K562 (cell line): ENCODE results near the gene ITPR1. TPM values are rescaled to one million over a fixed set of nuclear protein-coding genes. Genes with fewer than 3 reads are reported as not detected.
A peak's percentile ranks its signal among the peaks of the same experiment; 100 is the strongest.

Experiments used
- ATAC-seq: fragments of 200-7000 bp; cut with Tn5 transposase; 3 replicates; pipeline ENCODE4 v1.9.1; 2020; ENCODE audit warnings: moderate library complexity
- BruUV-seq: library from RNA; stranded (reverse); fragments of 400-500 nt; replicated peaks from 2 replicates; lab custom pipeline; 2021; lab: Mats Ljungman, UMichigan
- CTCF ChIA-PET: fragments of 300-600 bp; formaldehyde crosslinking; extraction: SDS; loops from one replicate; lab custom pipeline; 2021; ENCODE audit warnings: low intra/inter-chr PET ratio; lab: Yijun Ruan, JAX
- POLR2A ChIA-PET: fragments of 300-600, 350-650 bp; sonication (Branson Sonifier 250); formaldehyde crosslinking; extraction: SDS; loops from one replicate; lab custom pipeline; 2021; ENCODE audit warnings: antibody characterized with exemption, inconsistent platforms; lab: Yijun Ruan, JAX
- DNase-seq, 4 experiments: peaks; one replicate each; pipeline versions ENCODE4 v3.0.0 to v3.0.0-alpha.2; 2011 to 2018; ENCODE audit warnings: low spot score in 3 of 4, mixed read lengths in 3 of 4; ENCODE audit errors: extremely low read depth in 1 of 4
- FAIRE-seq: peaks from 2 replicates; lab custom pipeline; 2011; peaks lifted over from hg19 to GRCh38; lab: Jason Lieb, UNC
- H2AFZ ChIP-seq: 2 replicates; pipeline ENCODE4 v1.6.0; 2011; ENCODE audit warnings: low read depth, low read length, control low read depth, inconsistent platforms
- H3K27ac ChIP-seq: fragments of 200-600 bp; 3 replicates; pipeline ENCODE4 v1.8.0; 2011; ENCODE audit warnings: low read depth, mild to moderate bottlenecking, control low read depth, inconsistent platforms, low read length, moderate library complexity, mixed read lengths; ENCODE audit errors: extremely low read depth
- H3K27me3 ChIP-seq, 2 experiments: fragments of 300-600 bp in 1 of 2; 2 replicates in 1 of 2; 3 replicates in 1 of 2; pipeline versions ENCODE4 v1.6.0 to v1.8.0; 2011; ENCODE audit warnings: inconsistent platforms in 2 of 2, low read length in 2 of 2, mild to moderate bottlenecking in 1 of 2, mixed read lengths in 1 of 2, moderate library complexity in 1 of 2; ENCODE audit not compliant: control insufficient read depth in 2 of 2, insufficient read depth in 2 of 2
- H3K36me3 ChIP-seq: fragments of 300-600 bp; 3 replicates; pipeline ENCODE4 v1.8.0; 2011; ENCODE audit warnings: mild to moderate bottlenecking, low read length, inconsistent platforms; ENCODE audit not compliant: control insufficient read depth, insufficient read depth
- H3K4me1 ChIP-seq, 2 experiments: fragments of 200-600 bp in 1 of 2; replicated peaks in 1 of 2; 2 replicates in 1 of 2; 3 replicates in 1 of 2; pipeline versions ENCODE4 v1.5.1 to v1.8.0; 2011; ENCODE audit warnings: inconsistent platforms in 2 of 2, low read length in 2 of 2, mild to moderate bottlenecking in 1 of 2, mixed read lengths in 1 of 2, moderate library complexity in 1 of 2; ENCODE audit not compliant: control insufficient read depth in 2 of 2, insufficient read depth in 2 of 2
- H3K4me2 ChIP-seq: 2 replicates; pipeline ENCODE4 v1.6.1; 2011; ENCODE audit warnings: low read length, control low read depth, inconsistent platforms, mixed read lengths; ENCODE audit not compliant: insufficient read depth
- H3K4me3 ChIP-seq: fragments of 200-600 bp; sonication (generic), shearing (Covaris generic); 2 replicates; pipeline ENCODE4 v1.5.1; 2016; ENCODE audit warnings: control low read depth, inconsistent platforms
- H3K79me2 ChIP-seq: fragments of 200-600 bp; 3 replicates; pipeline ENCODE4 v1.8.0; 2011; ENCODE audit warnings: low read length, inconsistent platforms; ENCODE audit not compliant: control insufficient read depth, insufficient read depth
- H3K9ac ChIP-seq, 2 experiments: 2 replicates each; pipeline versions ENCODE4 v1.6.0 to v1.6.1; 2011; ENCODE audit warnings: low read depth in 2 of 2, low read length in 2 of 2, control low read depth in 1 of 2, inconsistent platforms in 1 of 2, mild to moderate bottlenecking in 1 of 2, mixed read lengths in 1 of 2; ENCODE audit not compliant: insufficient read depth in 1 of 2
- H3K9me1 ChIP-seq: one replicate; pipeline ENCODE4 v1.6.0; 2011; ENCODE audit warnings: inconsistent platforms, mild to moderate bottlenecking, low read length, moderate library complexity; ENCODE audit not compliant: control insufficient read depth, insufficient read depth
- H3K9me3 ChIP-seq: replicated peaks from 2 replicates; pipeline ENCODE4 v1.5.1; 2011; ENCODE audit warnings: low read depth, low read length, inconsistent platforms; ENCODE audit not compliant: control insufficient read depth, insufficient read depth
- H4K20me1 ChIP-seq: replicated peaks from 2 replicates; pipeline ENCODE4 v1.6.1; 2011; ENCODE audit warnings: low read length, inconsistent platforms, mixed read lengths; ENCODE audit not compliant: control insufficient read depth, insufficient read depth
- DNMT1 ChIP-seq: fragments of 450-650 bp; IDR thresholded peaks from 2 replicates; pipeline ENCODE4 v1.6.1; 2016; ENCODE audit warnings: antibody characterized with exemption, mild to moderate bottlenecking
- FOXM1 ChIP-seq, 2 experiments: fragments of 450-650 bp in 1 of 2; sonication (generic) in 1 of 2; formaldehyde crosslinking in 1 of 2; IDR thresholded peaks; 2 replicates each; pipeline versions ENCODE4 v1.6.1 to v1.9.0; 2017 to 2022; ENCODE audit warnings: low read depth in 2 of 2, mild to moderate bottlenecking in 2 of 2, missing genetic modification reagents in 1 of 2, moderate library complexity in 1 of 2
- GATA2 ChIP-seq: sonication (generic); formaldehyde crosslinking; IDR thresholded peaks from 2 replicates; pipeline ENCODE4 v1.4.0; 2020; ENCODE audit warnings: mild to moderate bottlenecking, missing genetic modification reagents
- KLF1 ChIP-seq: fragments of 450-650 bp; IDR thresholded peaks from 2 replicates; pipeline ENCODE4 v1.6.1; 2016; ENCODE audit warnings: missing genetic modification characterization, missing compliant biosample characterization
- MAZ ChIP-seq, 2 experiments: fragments of 450-650 bp in 1 of 2; sonication (generic) in 1 of 2; formaldehyde crosslinking; IDR thresholded peaks in 1 of 2; conservative IDR thresholded peaks in 1 of 2; 2 replicates each; pipeline versions ENCODE4 v1.4.0 to v1.5.0; 2020; ENCODE audit warnings: mild to moderate bottlenecking in 1 of 2, missing genetic modification reagents in 1 of 2
- MEF2A ChIP-seq: IDR thresholded peaks from 2 replicates; pipeline ENCODE4 v1.6.1; 2011; ENCODE audit warnings: low read depth, mild to moderate bottlenecking, low read length, moderate library complexity; ENCODE audit not compliant: control insufficient read depth
- NCOA1 ChIP-seq: fragments of 450-650 bp; IDR thresholded peaks from 2 replicates; pipeline ENCODE4 v1.6.1; 2016; ENCODE audit warnings: low read depth
- NFE2 ChIP-seq: IDR thresholded peaks from 2 replicates; pipeline ENCODE4 v1.6.1; 2014; ENCODE audit warnings: antibody characterized with exemption, low read depth
- OTX1 ChIP-seq: fragments of 450-650 bp; formaldehyde crosslinking; IDR thresholded peaks from 2 replicates; pipeline ENCODE4 v1.4.0; 2022; ENCODE audit warnings: mild to moderate bottlenecking
- PYGO2 ChIP-seq: fragments of 450-650 bp; IDR thresholded peaks from 2 replicates; pipeline ENCODE4 v1.6.1; 2016; ENCODE audit warnings: mild to moderate bottlenecking, missing genetic modification characterization, moderate library complexity, missing compliant biosample characterization
- RB1 ChIP-seq: fragments of 450-650 bp; IDR thresholded peaks from 2 replicates; pipeline ENCODE4 v1.6.1; 2017; ENCODE audit warnings: low read depth, mild to moderate bottlenecking
- RNF2 ChIP-seq: sonication (generic); IDR thresholded peaks from 2 replicates; pipeline ENCODE4 v1.6.1; 2016
- STAT5A ChIP-seq: IDR thresholded peaks from 2 replicates; pipeline ENCODE4 v1.6.1; 2012; ENCODE audit warnings: low read length, inconsistent platforms, borderline replicate concordance
- TEAD4 ChIP-seq, 2 experiments: sonication (generic) in 1 of 2; formaldehyde crosslinking in 1 of 2; IDR thresholded peaks; 2 replicates each; pipeline versions ENCODE4 v1.6.1 to v1.8.0; 2012 to 2022; ENCODE audit warnings: borderline replicate concordance in 1 of 2, inconsistent platforms in 1 of 2, low read length in 1 of 2, mild to moderate bottlenecking in 1 of 2, missing genetic modification reagents in 1 of 2
- ZC3H8 ChIP-seq: fragments of 450-650 bp; IDR thresholded peaks from 2 replicates; pipeline ENCODE4 v1.6.1; 2017
- ZNF3 ChIP-seq: fragments of 250-450 bp; sonication (Bioruptor Pico); IDR thresholded peaks from 2 replicates; pipeline ENCODE4 v1.5.0; 2021; ENCODE audit warnings: mild to moderate bottlenecking, moderate library complexity
- WGBS: fragments of 100-300 bp; shearing (Covaris generic); methylation state at CpG from one replicate; pipeline ENCODE4 v1.1.6; 2016; ENCODE audit warnings: low coverage, mixed read lengths; ENCODE audit not compliant: insufficient coverage; ENCODE audit errors: missing lambda C conversion rate; 5-methylcytosine and 5-hydroxymethylcytosine counted together
- in situ Hi-C: fragments of 300-500 bp; cut with MboI; formaldehyde crosslinking; loops from 4 replicates; pipeline ENCODE4 v1.15.0; 2018; ENCODE audit warnings: inconsistent platforms, mixed read lengths
- intact Hi-C: fragments of 100-400 bp; cut with micrococcal nuclease; formaldehyde crosslinking; loops from 2 replicates; pipeline ENCODE4 v1.14.2; 2022
- polyA plus RNA-seq, 8 experiments: library from polyadenylated mRNA; depleted of rRNA in 4 of 8; stranded (reverse) in 5 of 8; unstranded in 3 of 8; fragments of >200 nt; fragmentation: Nextera tagmentation in 2 of 8; fragmentation: Illumina TruSeq in 1 of 8; extraction: Ambion mirVana in 2 of 8; extraction: Trizol in 1 of 8; gene quantifications; 2 replicates each; pipeline versions ENCODE4 v1.2.1 to v1.2.3, GENCODE V29; 2011 to 2014; ENCODE audit warnings: inconsistent platforms in 1 of 8, missing spikeins in 1 of 8
- total RNA-seq, 7 experiments: library from RNA; depleted of rRNA in 6 of 7; stranded (reverse); fragments of >200 nt in 6 of 7; fragmentation: Illumina TruSeq in 2 of 7; extraction: Trizol in 2 of 7; gene quantifications; 2 replicates each; pipeline versions ENCODE4 v1.2.1 to v1.2.3, GENCODE V29; 2011 to 2021; ENCODE audit warnings: low replicate concordance in 1 of 7
- TF ChIP-seq, protein P1 (sequence below): fragments of 450-650 bp; formaldehyde crosslinking; IDR thresholded peaks from 2 replicates; pipeline ENCODE4 v1.4.0; 2022; ENCODE audit warnings: missing genetic modification characterization
- TF ChIP-seq, protein P2 (sequence below), 2 experiments: fragments of 200-800 bp in 1 of 2; sonication (Bioruptor generic) in 1 of 2; sonication (generic) in 1 of 2; formaldehyde crosslinking in 1 of 2; IDR thresholded peaks in 1 of 2; conservative IDR thresholded peaks in 1 of 2; 2 replicates each; pipeline versions ENCODE4 v1.5.0 to v1.6.1; 2016 to 2020; ENCODE audit warnings: missing compliant biosample characterization in 1 of 2, missing genetic modification characterization in 1 of 2, missing genetic modification reagents in 1 of 2

The ITPR1 gene
- total and polyA plus RNA-seq, 9 of the 15 experiments (the other 6 are each of a cell fraction or from before 2014, with no cell fraction given): 22.4 to 40.0 (median 27.4) TPM

DNA sequence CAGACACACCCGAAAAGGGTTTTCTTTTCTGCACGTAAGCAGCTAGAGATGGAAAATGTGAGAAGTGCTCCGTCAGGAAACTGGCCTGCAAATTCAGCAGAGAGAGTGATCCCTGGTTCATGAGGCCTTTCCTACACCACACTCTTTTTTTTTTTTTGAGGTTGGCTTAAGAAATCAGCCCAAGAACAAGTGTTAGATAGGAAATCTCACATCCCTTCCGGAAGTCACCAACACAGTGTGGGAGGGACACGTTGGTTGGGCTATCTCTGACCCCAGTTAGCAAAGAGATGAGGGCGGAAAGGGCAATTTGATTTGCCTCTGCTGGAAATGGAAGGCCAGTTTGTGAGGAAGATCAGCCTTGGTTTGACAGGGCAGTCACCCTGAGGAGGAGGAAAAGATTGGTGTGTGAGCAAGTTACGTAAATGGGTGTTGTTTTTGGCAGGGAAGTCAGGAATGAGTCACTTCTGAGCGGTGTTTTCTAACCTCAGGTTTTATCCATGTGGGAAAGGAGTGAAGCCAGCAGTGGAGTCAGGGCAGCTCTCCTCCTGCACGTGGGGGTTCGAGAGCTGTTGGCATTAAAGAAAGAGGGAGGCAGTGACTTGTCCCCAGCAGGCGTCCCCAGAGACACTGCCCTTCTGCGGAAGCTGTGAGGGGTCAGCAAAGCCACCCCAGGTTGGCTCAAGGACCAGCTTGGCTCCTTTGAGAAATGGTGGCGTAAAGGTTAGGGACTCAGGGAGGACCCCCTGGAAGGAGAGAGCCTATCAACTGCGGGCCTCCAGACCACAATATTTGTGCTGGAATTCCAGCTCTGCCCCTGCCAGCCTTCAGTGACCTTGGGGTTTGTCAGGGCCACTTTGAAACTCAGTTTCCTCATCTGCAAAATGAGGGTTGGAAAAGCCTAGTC, 248.5 kb downstream of the ITPR1 start:
- CTCF ChIA-PET: interaction anchor here (0.7 kb wide), 1 partner anchor 150 kb away, joined by 3 read pairs; no protein-coding TSS in a partner anchor
- H3K4me3 ChIP-seq: no peak overlapping the region
- POLR2A ChIA-PET: interaction anchor here (0.6 to 1.1 kb wide), 4 partner anchors 11 to 595 kb away, joined by 3 to 8 read pairs (median 4); no protein-coding TSS in a partner anchor
- in situ Hi-C loops: no loop called here
- no peaks in the 10 kb centered on the region for H3K27me3 ChIP-seq
- peak overlapping the region; percentile 70 for H2AFZ ChIP-seq
- H3K9me1 ChIP-seq: no peaks in the 10 kb centered on the region
- DNase-seq (peak; percentile 85 to 95 (median 86)), ATAC-seq (peak; percentile 78), FAIRE-seq (peak; percentile 98)
- H3K9ac ChIP-seq: peak overlapping the region; percentile 52 to 86
- 12% methylated on average over 14 of the region's 14 CpGs for WGBS
- H3K27ac ChIP-seq: peak overlapping the region; percentile 89
- H3K4me1 ChIP-seq: peaks cover 44 to 75% of the 10 kb centered on the region in 2 experiments
- no peaks in the 10 kb centered on the region for H3K9me3 ChIP-seq
- no peaks in the 10 kb centered on the region for H4K20me1 ChIP-seq
- intact Hi-C loops: loop anchor here (2.0 to 5.0 kb wide), 3 partner anchors 19 to 161 kb away; no protein-coding TSS in a partner anchor
- no peaks in the 10 kb centered on the region; the same call in 2 of the 3 replicates for H3K36me3 ChIP-seq
- no peaks in the 10 kb centered on the region for H3K79me2 ChIP-seq
- peak overlapping the region; percentile 65 for H3K4me2 ChIP-seq
- TSS peak; percentile 71 for BruUV-seq
- TF ChIP-seq MEF2A: no peak
- TF ChIP-seq OTX1 (CRISPR knock-in tag): peak; percentile 94
- TF ChIP-seq NCOA1: peak; percentile 84; the same call in 1 of the 2 replicates
- TF ChIP-seq MAZ (CRISPR knock-in tag; conservative IDR thresholded peaks at IDR 0.05 in 1 of 2, IDR thresholded peaks at IDR 0.05 in 1 of 2): peak in 1 of 2 experiments; percentile 72; a peak in 1 of 4 replicates
- peak; percentile 15 for TF ChIP-seq RB1
- TF ChIP-seq TEAD4 (IDR thresholded peaks at IDR 0.05; ENCODE audit: low read length): peak; percentile 81
- no peak for TF ChIP-seq TEAD4 (CRISPR knock-in tag; IDR thresholded peaks at IDR 0.05; ENCODE audit: borderline replicate concordance)
- TF ChIP-seq DNMT1: no peak
- no peak for TF ChIP-seq ZNF3
- TF ChIP-seq RNF2: peak; percentile 96; the same call in 1 of the 2 replicates
- TF ChIP-seq PYGO2: peak; percentile 49; the same call in 1 of the 2 replicates
- TF ChIP-seq, protein P1, sequence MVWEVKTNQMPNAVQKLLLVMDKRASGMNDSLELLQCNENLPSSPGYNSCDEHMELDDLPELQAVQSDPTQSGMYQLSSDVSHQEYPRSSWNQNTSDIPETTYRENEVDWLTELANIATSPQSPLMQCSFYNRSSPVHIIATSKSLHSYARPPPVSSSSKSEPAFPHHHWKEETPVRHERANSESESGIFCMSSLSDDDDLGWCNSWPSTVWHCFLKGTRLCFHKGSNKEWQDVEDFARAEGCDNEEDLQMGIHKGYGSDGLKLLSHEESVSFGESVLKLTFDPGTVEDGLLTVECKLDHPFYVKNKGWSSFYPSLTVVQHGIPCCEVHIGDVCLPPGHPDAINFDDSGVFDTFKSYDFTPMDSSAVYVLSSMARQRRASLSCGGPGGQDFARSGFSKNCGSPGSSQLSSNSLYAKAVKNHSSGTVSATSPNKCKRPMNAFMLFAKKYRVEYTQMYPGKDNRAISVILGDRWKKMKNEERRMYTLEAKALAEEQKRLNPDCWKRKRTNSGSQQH (CRISPR knock-in tag): peak; percentile 90
- peak; percentile 7; the same call in 1 of the 2 replicates for TF ChIP-seq NFE2
- peak; percentile 70 for TF ChIP-seq STAT5A
- TF ChIP-seq, protein P2, sequence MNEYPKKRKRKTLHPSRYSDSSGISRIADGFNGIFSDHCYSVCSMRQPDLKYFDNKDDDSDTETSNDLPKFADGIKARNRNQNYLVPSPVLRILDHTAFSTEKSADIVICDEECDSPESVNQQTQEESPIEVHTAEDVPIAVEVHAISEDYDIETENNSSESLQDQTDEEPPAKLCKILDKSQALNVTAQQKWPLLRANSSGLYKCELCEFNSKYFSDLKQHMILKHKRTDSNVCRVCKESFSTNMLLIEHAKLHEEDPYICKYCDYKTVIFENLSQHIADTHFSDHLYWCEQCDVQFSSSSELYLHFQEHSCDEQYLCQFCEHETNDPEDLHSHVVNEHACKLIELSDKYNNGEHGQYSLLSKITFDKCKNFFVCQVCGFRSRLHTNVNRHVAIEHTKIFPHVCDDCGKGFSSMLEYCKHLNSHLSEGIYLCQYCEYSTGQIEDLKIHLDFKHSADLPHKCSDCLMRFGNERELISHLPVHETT (CRISPR knock-in tag; conservative IDR thresholded peaks at IDR 0.05 in 1 of 2, IDR thresholded peaks at IDR 0.05 in 1 of 2): peak in 1 of 2 experiments; percentile 83; a peak in 1 of 4 replicates
- TF ChIP-seq FOXM1 (IDR thresholded peaks at IDR 0.05; ENCODE audit: low read depth): no peak
- TF ChIP-seq FOXM1 (CRISPR knock-in tag; IDR thresholded peaks at IDR 0.05; ENCODE audit: low read depth): 0 out of 2 replicates have a peak, but pooled peaks have one; percentile 49
- TF ChIP-seq GATA2 (CRISPR knock-in tag): peak; percentile 81
- TF ChIP-seq ZC3H8: 0 out of 2 replicates have a peak, but pooled peaks have one; percentile 45
- peak; percentile 5 for TF ChIP-seq KLF1 (tag)
